ENCODE results near the gene HMGN4. TPM values are rescaled to one million over a fixed set of nuclear protein-coding genes. Genes with fewer than 3 reads are reported as not detected.
A peak's percentile ranks its signal among the peaks of the same experiment; 100 is the strongest.
"Not testable (repeated sequence)": the region's sequence is repeated elsewhere in the genome, so short reads cannot be mapped to it uniquely, and the experiment has no call there.

The HMGN4 gene
- total RNA-seq, 1 donor from 2014 or later = 43.0 TPM

DNA sequence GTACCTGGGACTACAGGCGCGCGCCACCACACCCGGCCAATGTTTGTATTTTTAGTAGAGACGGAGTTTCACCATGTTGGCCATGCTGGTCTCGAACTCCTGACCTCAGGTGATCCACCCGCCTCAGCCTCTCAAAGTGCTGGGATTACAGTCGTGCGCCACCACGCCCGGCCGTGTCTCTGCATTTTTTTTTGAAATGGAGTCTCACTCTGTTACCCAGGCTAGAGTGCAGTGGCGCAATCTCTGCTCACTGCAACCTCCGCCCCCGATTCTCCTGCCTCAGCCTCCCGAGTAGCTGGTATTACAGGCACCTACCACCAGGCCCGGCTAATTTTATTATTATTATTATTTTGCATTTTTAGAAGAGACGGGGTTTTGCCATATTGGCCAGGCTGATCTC, 9.2 kb downstream of the HMGN4 start:
- not testable (repeated sequence) for DNase-seq (ENCODE audit: extremely low read depth, low read depth, low spot score)

GRCh38 chr6:26550250-26550993, 12.3 kb downstream of the HMGN4 start:
- no peak for DNase-seq (ENCODE audit: extremely low read depth, low read depth, low spot score)

DNA sequence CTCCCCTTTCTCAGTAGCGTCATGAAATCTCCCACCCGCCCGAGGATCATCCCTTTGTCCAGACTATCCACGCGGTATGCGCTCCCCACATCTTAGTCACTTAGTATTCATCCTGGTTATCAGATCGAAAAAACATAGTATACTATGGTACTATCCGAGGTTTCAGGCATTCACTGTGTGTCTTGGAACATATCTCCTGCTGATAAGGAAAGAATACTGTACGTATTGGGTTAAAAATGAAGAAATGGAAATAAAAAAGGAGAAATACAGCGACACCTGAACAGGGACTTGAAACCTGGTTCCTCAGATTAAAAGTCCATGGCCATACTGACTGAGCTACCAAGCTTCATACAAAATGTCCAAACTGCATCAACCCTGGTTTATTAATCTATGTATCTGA, 14.0 kb downstream of the HMGN4 start:
- DNase-seq (ENCODE audit: extremely low read depth, low read depth, low spot score) = no peak

GRCh38 chr6:26552640-26553188, 14.5 kb downstream of the HMGN4 start:
- no peak for DNase-seq (ENCODE audit: extremely low read depth, low read depth, low spot score)

DNA sequence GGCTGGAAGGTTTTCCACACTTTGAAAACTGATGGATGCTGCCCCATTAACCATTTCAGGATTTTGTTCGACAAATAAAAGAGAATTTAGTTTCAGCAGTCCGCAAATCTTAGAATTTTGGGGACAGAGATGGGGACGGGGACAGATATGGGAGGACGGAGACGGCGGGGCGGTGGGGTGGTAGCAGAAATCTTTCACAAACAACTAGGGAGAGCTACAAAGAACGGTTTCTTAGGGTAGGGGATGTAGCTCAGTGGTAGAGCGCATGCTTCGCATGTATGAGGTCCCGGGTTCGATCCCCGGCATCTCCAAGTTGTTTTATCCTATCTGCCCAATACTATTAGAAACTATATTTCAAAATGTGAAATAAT, 15.1 kb downstream of the HMGN4 start:
- no peak for DNase-seq (ENCODE audit: extremely low read depth, low read depth, low spot score)

GRCh38 chr6:26553635-26554446, 15.7 kb downstream of the HMGN4 start:
- no peak for DNase-seq (ENCODE audit: extremely low read depth, low read depth, low spot score)

- DNase-seq (ENCODE audit: extremely low read depth, low read depth, low spot score) = no peak
These were observed 16.2 kb downstream of the HMGN4 start for GRCh38 chr6:26554447-26554696.

DNA sequence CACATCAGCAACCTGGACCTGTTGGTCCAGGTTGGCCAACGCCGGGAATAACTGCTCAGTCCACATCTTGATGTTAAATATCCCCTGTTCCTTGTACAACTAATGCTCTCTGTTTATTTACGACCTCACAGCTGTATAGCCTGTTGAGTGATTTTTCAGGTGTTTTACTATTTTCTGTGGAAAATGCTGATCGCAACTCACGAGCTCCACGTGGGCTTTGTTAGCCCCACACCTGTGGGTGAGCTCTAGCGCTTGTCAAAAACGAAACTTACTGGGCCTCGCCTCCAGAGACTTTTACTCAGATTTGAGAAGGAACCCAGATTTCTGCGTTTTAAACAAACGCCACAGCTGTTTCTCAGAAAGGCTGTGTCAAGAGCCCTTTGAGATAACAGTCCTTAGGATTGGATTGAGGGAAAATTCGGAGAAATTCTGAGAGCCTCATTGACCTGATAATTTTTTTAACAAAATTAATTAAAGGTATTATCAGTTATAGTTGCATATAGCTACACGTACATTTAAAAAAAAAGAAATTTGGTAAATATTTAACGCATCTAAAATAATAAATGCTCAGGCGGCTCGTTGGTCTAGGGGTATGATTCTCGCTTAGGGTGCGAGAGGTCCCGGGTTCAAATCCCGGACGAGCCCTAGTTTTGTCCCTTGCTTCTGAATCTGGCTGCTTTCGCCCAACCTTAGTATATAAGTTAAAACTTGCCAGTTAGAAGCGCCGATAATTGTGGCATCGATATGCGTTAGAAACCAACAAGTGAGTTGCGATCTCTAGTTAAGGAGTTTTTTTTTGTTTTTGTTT, 16.7 kb downstream of the HMGN4 start:
- no peak for DNase-seq (ENCODE audit: extremely low read depth, low read depth, low spot score)

- no peak for DNase-seq (ENCODE audit: extremely low read depth, low read depth, low spot score)
These were observed 17.5 kb downstream of the HMGN4 start for GRCh38 chr6:26555505-26556262.

DNA sequence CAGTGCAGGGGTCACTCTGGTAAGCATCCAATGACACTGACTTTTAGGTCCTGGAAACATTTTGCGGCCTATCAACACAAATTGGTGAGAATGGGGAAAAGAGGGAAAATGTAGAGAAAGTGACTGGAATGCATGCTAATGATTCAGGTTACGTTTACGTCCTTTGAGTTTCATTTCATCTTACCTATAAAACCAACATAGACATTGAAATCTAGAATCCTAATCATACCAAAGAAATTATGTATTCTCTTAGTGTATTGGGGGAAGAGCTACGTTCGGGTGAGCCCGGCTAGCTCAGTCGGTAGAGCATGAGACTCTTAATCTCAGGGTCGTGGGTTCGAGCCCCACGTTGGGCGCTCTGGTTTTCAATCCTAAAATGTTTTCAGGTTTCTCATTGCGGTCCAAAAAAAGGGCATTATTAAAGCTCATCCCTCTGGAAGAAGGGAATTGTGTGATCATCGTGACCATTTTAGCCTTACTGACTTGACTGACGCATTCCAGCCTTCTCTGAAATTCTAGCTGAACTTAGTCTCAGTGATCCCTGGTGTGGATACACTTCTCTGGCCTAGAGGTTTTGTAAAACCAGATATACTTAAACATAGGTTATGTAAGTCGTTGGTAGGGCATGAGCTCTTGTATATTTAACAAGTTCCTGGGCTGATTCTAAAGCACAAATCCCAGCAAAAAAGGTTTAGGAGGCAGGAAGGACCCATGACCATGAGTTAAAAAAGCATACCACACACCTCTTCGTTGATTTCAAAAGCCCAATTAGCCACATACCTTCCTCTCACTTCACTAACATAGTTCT, 18.3 kb downstream of the HMGN4 start:
- no peak for DNase-seq (ENCODE audit: extremely low read depth, low read depth, low spot score)

- DNase-seq (ENCODE audit: extremely low read depth, low read depth, low spot score) = no peak
These were observed 23.6 kb downstream of the HMGN4 start for GRCh38 chr6:26561533-26562466.

- no peak for DNase-seq (ENCODE audit: extremely low read depth, low read depth, low spot score)
These were observed 25.3 kb downstream of the HMGN4 start for GRCh38 chr6:26563488-26563887.

GRCh38 chr6:26568601-26569432, 30.7 kb downstream of the HMGN4 start:
- DNase-seq (ENCODE audit: extremely low read depth, low read depth, low spot score) = peak; percentile 96

GRCh38 chr6:26569433-26569764, 31.2 kb downstream of the HMGN4 start:
- DNase-seq (ENCODE audit: extremely low read depth, low read depth, low spot score) = no peak

- no peak for DNase-seq (ENCODE audit: extremely low read depth, low read depth, low spot score)
These were observed 32.1 kb downstream of the HMGN4 start for GRCh38 chr6:26570027-26570809.

GRCh38 chr6:26571592-26572296, 33.6 kb downstream of the HMGN4 start:
- peak; percentile 91 for DNase-seq (ENCODE audit: extremely low read depth, low read depth, low spot score)
